Dendritic cell treated with granulocyte-macrophage colony-stimulating factor and Interleukin-4, amounts not matched to agents 40 ng/mL and 50 ng/mL, for 4 days (primary cell): Measurements from ENCODE around the gene EME1.

ENCODE experiments used
- H3K27ac Mint-ChIP-seq: one replicate; pipeline ENCODE4 v1.8.0; 2022; ENCODE audit warnings: mild to moderate bottlenecking, mixed read lengths
- H3K27me3 Mint-ChIP-seq: one replicate; pipeline ENCODE4 v1.8.0; 2022; ENCODE audit warnings: mild to moderate bottlenecking, mixed read lengths
- H3K36me3 Mint-ChIP-seq: one replicate; pipeline ENCODE4 v1.8.0; 2022; ENCODE audit warnings: low read depth, mixed read lengths
- H3K4me1 Mint-ChIP-seq: one replicate; pipeline ENCODE4 v1.8.0; 2022; ENCODE audit warnings: low read depth, mixed read lengths
- H3K4me3 Mint-ChIP-seq: one replicate; pipeline ENCODE4 v1.8.0; 2022; ENCODE audit warnings: mild to moderate bottlenecking, moderate library complexity, mixed read lengths
- H3K9me3 Mint-ChIP-seq: one replicate; pipeline ENCODE4 v1.8.0; 2022; ENCODE audit warnings: mixed read lengths
- intact Hi-C: fragments of 100-400 bp; cut with micrococcal nuclease; formaldehyde crosslinking; loops from one replicate; pipeline ENCODE4 v1.15.0; 2022

EME1 gene

GRCh38 chr17:50380369-50381259 is 7.6 kb downstream of the EME1 start:
- H3K36me3 Mint-ChIP-seq, result peaks cover 57% of the 10 kb centered on the region
- no peaks in the 10 kb centered on the region for H3K9me3 Mint-ChIP-seq
- no peak overlapping the region for H3K4me3 Mint-ChIP-seq
- H3K27ac Mint-ChIP-seq, result no peak overlapping the region
- intact Hi-C loops, result no loop called here
- H3K4me1 Mint-ChIP-seq, result no peaks in the 10 kb centered on the region
- no peaks in the 10 kb centered on the region for H3K27me3 Mint-ChIP-seq

- no peak overlapping the region for H3K4me3 Mint-ChIP-seq
- no peak overlapping the region for H3K27ac Mint-ChIP-seq
- peaks cover 64% of the 10 kb centered on the region for H3K36me3 Mint-ChIP-seq
- H3K9me3 Mint-ChIP-seq, result no peaks in the 10 kb centered on the region
- intact Hi-C loops, result no loop called here
- H3K27me3 Mint-ChIP-seq, result no peaks in the 10 kb centered on the region
- no peaks in the 10 kb centered on the region for H3K4me1 Mint-ChIP-seq
Measured at GRCh38 chr17:50381260-50381815, 8.3 kb downstream of the EME1 start.

GRCh38 chr17:50381920-50382319 is 8.9 kb downstream of the EME1 start:
- intact Hi-C loops, result no loop called here
- Mint-ChIP-seq H3K4me1 (no peaks in the 10 kb centered on the region), H3K36me3 (peaks cover 70% of the 10 kb centered on the region)

GRCh38 chr17:50382931-50383330 is 9.9 kb downstream of the EME1 start:
- H3K36me3 Mint-ChIP-seq, result peaks cover 80% of the 10 kb centered on the region

More at GRCh38 chr17:50381920-50382319, 8.9 kb downstream of the EME1 start:
- no peak overlapping the region for H3K4me3 Mint-ChIP-seq
- H3K9me3 Mint-ChIP-seq, result no peaks in the 10 kb centered on the region
- no peaks in the 10 kb centered on the region for H3K27me3 Mint-ChIP-seq
- no peak overlapping the region for H3K27ac Mint-ChIP-seq

GRCh38 chr17:50386510-50386909 is 13.5 kb downstream of the EME1 start:
- peaks cover 2% of the 10 kb centered on the region for H3K4me1 Mint-ChIP-seq
- intact Hi-C loops, result no loop called here
- no peaks in the 10 kb centered on the region for H3K9me3 Mint-ChIP-seq
- no peak overlapping the region for H3K27ac Mint-ChIP-seq
- H3K27me3 Mint-ChIP-seq, result no peaks in the 10 kb centered on the region
- H3K36me3 Mint-ChIP-seq, result peaks cover 100% of the 10 kb centered on the region
- no peak overlapping the region for H3K4me3 Mint-ChIP-seq

More at GRCh38 chr17:50382931-50383330, 9.9 kb downstream of the EME1 start:
- H3K27me3 Mint-ChIP-seq, result no peaks in the 10 kb centered on the region
- no peak overlapping the region for H3K4me3 Mint-ChIP-seq
- intact Hi-C loops, result no loop called here
- no peaks in the 10 kb centered on the region for H3K9me3 Mint-ChIP-seq
- no peak overlapping the region for H3K27ac Mint-ChIP-seq
- H3K4me1 Mint-ChIP-seq, result no peaks in the 10 kb centered on the region

GRCh38 chr17:50388728-50389127 is 15.7 kb downstream of the EME1 start:
- no peaks in the 10 kb centered on the region for H3K9me3 Mint-ChIP-seq
- H3K36me3 Mint-ChIP-seq, result peaks cover 100% of the 10 kb centered on the region
- intact Hi-C loops, result no loop called here
- peaks cover 17% of the 10 kb centered on the region for H3K4me1 Mint-ChIP-seq
- H3K27me3 Mint-ChIP-seq, result no peaks in the 10 kb centered on the region
- no peak overlapping the region for H3K27ac Mint-ChIP-seq
- H3K4me3 Mint-ChIP-seq, result no peak overlapping the region

GRCh38 chr17:50389534-50389933 is 16.5 kb downstream of the EME1 start:
- no peak overlapping the region for H3K4me3 Mint-ChIP-seq
- no peak overlapping the region for H3K27ac Mint-ChIP-seq
- H3K36me3 Mint-ChIP-seq, result peaks cover 100% of the 10 kb centered on the region
- H3K27me3 Mint-ChIP-seq, result no peaks in the 10 kb centered on the region
- intact Hi-C loops, result no loop called here
- H3K4me1 Mint-ChIP-seq, result peaks cover 24% of the 10 kb centered on the region
- H3K9me3 Mint-ChIP-seq, result no peaks in the 10 kb centered on the region

GRCh38 chr17:50392621-50393020 is 19.6 kb downstream of the EME1 start:
- H3K27ac Mint-ChIP-seq, result no peak overlapping the region
- H3K4me1 Mint-ChIP-seq, result peaks cover 47% of the 10 kb centered on the region
- intact Hi-C loops, result no loop called here
- peaks cover 80% of the 10 kb centered on the region for H3K36me3 Mint-ChIP-seq
- H3K4me3 Mint-ChIP-seq, result no peak overlapping the region
- H3K27me3 Mint-ChIP-seq, result no peaks in the 10 kb centered on the region
- no peaks in the 10 kb centered on the region for H3K9me3 Mint-ChIP-seq

- peaks cover 69% of the 10 kb centered on the region for H3K36me3 Mint-ChIP-seq
- H3K27ac Mint-ChIP-seq, result no peak overlapping the region
- no peak overlapping the region for H3K4me3 Mint-ChIP-seq
- H3K9me3 Mint-ChIP-seq, result no peaks in the 10 kb centered on the region
- peaks cover 1% of the 10 kb centered on the region for H3K27me3 Mint-ChIP-seq
- H3K4me1 Mint-ChIP-seq, result peaks cover 52% of the 10 kb centered on the region
- intact Hi-C loops, result no loop called here
Measured at GRCh38 chr17:50393700-50394099, 20.7 kb downstream of the EME1 start.

GRCh38 chr17:50394711-50395110 is 21.7 kb downstream of the EME1 start:
- peaks cover 52% of the 10 kb centered on the region for H3K4me1 Mint-ChIP-seq
- H3K27ac Mint-ChIP-seq, result no peak overlapping the region
- H3K27me3 Mint-ChIP-seq, result peaks cover 1% of the 10 kb centered on the region
- H3K36me3 Mint-ChIP-seq, result peaks cover 59% of the 10 kb centered on the region
- H3K9me3 Mint-ChIP-seq, result no peaks in the 10 kb centered on the region
- intact Hi-C loops, result no loop called here
- no peak overlapping the region for H3K4me3 Mint-ChIP-seq

- Mint-ChIP-seq H3K36me3 (peaks cover 41% of the 10 kb centered on the region), H3K4me1 (peaks cover 49% of the 10 kb centered on the region), H3K4me3 (peak overlapping the region; percentile 78), H3K27ac (peak overlapping the region; percentile 86), H3K27me3 (peaks cover 1% of the 10 kb centered on the region), H3K9me3 (no peaks in the 10 kb centered on the region)
- intact Hi-C loops, result loop anchor here (1.0 kb wide), 2 partner anchors 24 to 30 kb away; partner anchors contain the start of gene ACSF2
Measured at GRCh38 chr17:50396261-50397110, 23.5 kb downstream of the EME1 start.

- intact Hi-C loops, result loop anchor here (1.0 kb wide), 2 partner anchors 25 to 29 kb away; partner anchors contain the start of gene ACSF2
- Mint-ChIP-seq H3K4me1 (peaks cover 42% of the 10 kb centered on the region), H3K9me3 (no peaks in the 10 kb centered on the region), H3K27me3 (peaks cover 1% of the 10 kb centered on the region), H3K27ac (peak within 1 kb of the TSS; percentile 86), H3K4me3 (peak within 1 kb of the TSS; percentile 78), H3K36me3 (peaks cover 33% of the 10 kb centered on the region)
Measured at GRCh38 chr17:50397111-50397918, 24.3 kb downstream of the EME1 start, which contains the start of gene LRRC59. Gene LRRC59 (minus strand): TSS chr17:50397523. CDS start chr17:50397317, 206 bp downstream.

- peaks cover 27% of the 10 kb centered on the region for H3K36me3 Mint-ChIP-seq
- H3K9me3 Mint-ChIP-seq, result no peaks in the 10 kb centered on the region
- peaks cover 40% of the 10 kb centered on the region for H3K4me1 Mint-ChIP-seq
- H3K27ac Mint-ChIP-seq, result peak overlapping the region; percentile 86
- H3K4me3 Mint-ChIP-seq, result peak overlapping the region; percentile 78
- peaks cover 1% of the 10 kb centered on the region for H3K27me3 Mint-ChIP-seq
- intact Hi-C loops, result loop anchor here (1.0 kb wide), 2 partner anchors 26 to 28 kb away; partner anchors contain the start of gene ACSF2
Measured at GRCh38 chr17:50397919-50398285, 24.9 kb downstream of the EME1 start.
